Colonic mucosa (tissue), 4 donors: Measurements from ENCODE around the gene SLC25A29. TPM values are rescaled to one million over a fixed set of nuclear protein-coding genes. Genes with fewer than 3 reads are reported as not detected.

Experiments used
- DNase-seq: peaks from one replicate; pipeline ENCODE4 v3.0.0-alpha.2; 2020
- H3K27ac ChIP-seq: fragments of 200-600 bp; one replicate; pipeline ENCODE4 v1.8.0; 2021
- H3K27me3 ChIP-seq: fragments of 200-600 bp; one replicate; pipeline ENCODE4 v1.8.0; 2021
- H3K36me3 ChIP-seq: fragments of 200-600 bp; one replicate; pipeline ENCODE4 v1.8.0; 2021
- H3K4me1 ChIP-seq: fragments of 200-600 bp; one replicate; pipeline ENCODE4 v1.8.0; 2021; ENCODE audit warnings: mild to moderate bottlenecking
- H3K4me3 ChIP-seq: fragments of 200-600 bp; one replicate; pipeline ENCODE4 v1.8.0; 2021
- H3K9ac ChIP-seq, 2 donors: one replicate each; pipeline ENCODE4 v1.7.0; 2013; ENCODE audit warnings: control low read depth in 2 of 2, low read depth in 2 of 2, low read length in 2 of 2
- H3K9me3 ChIP-seq: fragments of 200-600 bp; one replicate; pipeline ENCODE4 v1.8.0; 2021
- CTCF ChIP-seq: fragments of 200-600 bp; IDR thresholded peaks from one replicate; pipeline ENCODE4 v1.8.0; 2022; ENCODE audit warnings: antibody characterized with exemption, mild to moderate bottlenecking
- intact Hi-C: fragments of 100-400 bp; cut with DNase I; formaldehyde crosslinking; loops from one replicate; pipeline ENCODE4 v1.14.1; 2022
- total RNA-seq, 2 donors: library from RNA; stranded (reverse); fragmentation: NEBNext Ultra II Directional in 1 of 2; extraction: Animal tissue kit (Norgen Biotek cat#: 25700) in 1 of 2; gene quantifications; one replicate each; pipeline ENCODE4 v1.2.1, GENCODE V29; 2021
- donor health status: healthy.
- donor health status: DM: no; HTN: no; CAD: no.
- donor health status: DM: no; HTN: no; CAD: no.

The SLC25A29 gene
- total RNA-seq, 2 donors from 2014 or later: 28.6 to 34.8 TPM

- DNase-seq: no peak
- no peak for TF ChIP-seq CTCF
- intact Hi-C loops: no loop called here
- Histone ChIP-seq H3K27ac (peak overlapping the region; percentile 46), H3K27me3 (no peaks in the 10 kb centered on the region), H3K36me3 (no peaks in the 10 kb centered on the region), H3K9ac (no peak overlapping the region), H3K4me3 (no peak overlapping the region), H3K4me1 (no peaks in the 10 kb centered on the region), H3K9me3 (no peaks in the 10 kb centered on the region)
These were observed 34.2 kb upstream of the SLC25A29 start for GRCh38 chr14:100340423-100340813.

GRCh38 chr14:100339766-100340422 lies 33.6 kb upstream of the SLC25A29 start:
- no peak overlapping the region for H3K9ac ChIP-seq
- H3K4me1 ChIP-seq: no peaks in the 10 kb centered on the region
- no peak for DNase-seq
- no peak for TF ChIP-seq CTCF
- no peaks in the 10 kb centered on the region for H3K9me3 ChIP-seq
- H3K4me3 ChIP-seq: no peak overlapping the region
- H3K27me3 ChIP-seq: no peaks in the 10 kb centered on the region
- H3K27ac ChIP-seq: peak overlapping the region; percentile 46
- no peaks in the 10 kb centered on the region for H3K36me3 ChIP-seq
- intact Hi-C loops: no loop called here

DNA sequence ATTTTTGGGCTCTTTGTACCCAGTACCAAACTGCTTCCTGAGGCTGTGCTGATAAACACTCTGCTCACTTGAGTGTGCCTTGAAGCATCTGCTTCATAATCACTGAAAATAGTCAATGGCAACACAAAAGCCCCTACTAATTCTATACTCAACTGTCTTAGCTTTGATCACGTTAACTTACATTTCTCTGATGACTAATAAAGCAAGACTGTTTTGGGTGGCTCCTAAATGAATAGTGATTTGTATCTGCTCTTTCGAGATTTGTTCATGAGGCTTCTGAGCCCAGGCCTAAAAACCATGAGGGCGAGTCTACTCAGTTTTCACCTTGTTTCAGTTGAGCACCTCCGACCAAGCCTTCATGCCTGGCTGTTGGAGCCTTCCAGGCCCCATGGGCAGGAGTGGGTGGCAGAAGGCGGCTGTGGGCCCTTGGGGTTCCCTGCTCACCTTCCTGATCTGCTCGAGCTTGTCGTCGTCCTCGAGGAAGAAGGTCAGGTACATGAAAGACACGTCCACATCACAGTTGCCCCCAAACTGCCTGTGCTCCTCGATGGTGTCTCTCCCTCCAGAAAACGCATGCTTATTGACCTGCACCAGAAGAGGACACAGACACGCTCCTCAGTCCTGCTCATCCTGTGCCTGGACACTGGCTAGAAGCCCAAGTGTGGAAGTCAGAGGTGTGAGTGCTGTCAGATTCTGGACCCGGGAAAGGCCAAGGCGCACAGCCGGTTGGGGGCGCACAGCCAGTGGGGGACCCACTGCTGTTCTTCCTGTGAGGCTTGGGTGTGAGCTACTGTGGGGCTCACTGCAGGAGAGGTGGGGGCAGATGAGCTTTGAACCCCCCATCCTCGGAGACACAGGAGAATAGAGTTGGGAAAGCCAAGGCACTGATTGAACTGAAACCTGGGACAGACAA lies 30.6 kb upstream of the SLC25A29 start:
- intact Hi-C loops: no loop called here
- H3K9me3 ChIP-seq: no peaks in the 10 kb centered on the region
- no peaks in the 10 kb centered on the region for H3K36me3 ChIP-seq
- no peaks in the 10 kb centered on the region for H3K27me3 ChIP-seq
- H3K9ac ChIP-seq: no peak overlapping the region
- DNase-seq: no peak
- TF ChIP-seq CTCF: no peak
- H3K27ac ChIP-seq: no peak overlapping the region
- H3K4me1 ChIP-seq: no peaks in the 10 kb centered on the region
- no peak overlapping the region for H3K4me3 ChIP-seq

GRCh38 chr14:100334904-100335303 lies 28.7 kb upstream of the SLC25A29 start:
- H3K4me3 ChIP-seq: no peak overlapping the region
- H3K9ac ChIP-seq: no peak overlapping the region
- no peak for DNase-seq
- intact Hi-C loops: no loop called here
- no peaks in the 10 kb centered on the region for H3K4me1 ChIP-seq
- no peak for TF ChIP-seq CTCF
- no peak overlapping the region for H3K27ac ChIP-seq
- no peaks in the 10 kb centered on the region for H3K36me3 ChIP-seq
- no peaks in the 10 kb centered on the region for H3K9me3 ChIP-seq
- H3K27me3 ChIP-seq: no peaks in the 10 kb centered on the region

DNA sequence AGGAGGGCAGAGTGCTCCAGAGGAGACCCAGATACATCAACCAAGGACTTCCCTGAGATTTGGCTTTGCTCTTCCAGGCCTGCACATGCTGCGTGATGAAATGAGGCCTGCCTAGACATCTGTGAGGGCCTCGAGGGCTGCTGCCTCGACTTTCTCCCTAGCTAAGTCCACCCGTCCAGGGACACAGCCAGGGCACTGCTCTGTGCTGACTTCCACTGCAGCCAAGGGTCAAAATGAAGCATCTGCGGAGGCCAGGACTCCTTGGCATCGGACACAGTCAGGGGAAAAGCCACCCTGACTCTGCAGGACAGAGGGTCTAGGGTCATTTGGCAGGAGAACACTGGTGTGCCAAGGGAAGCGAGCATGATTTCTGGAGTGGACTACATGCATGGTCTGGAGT lies 27.6 kb upstream of the SLC25A29 start:
- DNase-seq: no peak

More for the DNA sequence above, 27.6 kb upstream of the SLC25A29 start:
- Histone ChIP-seq H3K9ac (no peak overlapping the region), H3K27me3 (no peaks in the 10 kb centered on the region), H3K36me3 (no peaks in the 10 kb centered on the region), H3K9me3 (no peaks in the 10 kb centered on the region), H3K27ac (no peak overlapping the region), H3K4me3 (no peak overlapping the region), H3K4me1 (no peaks in the 10 kb centered on the region)
- TF ChIP-seq CTCF: no peak
- intact Hi-C loops: no loop called here
